Activated B cell treated with CpG ODN at 0.5 μM for 24 hours (primary cell): Measurements from ENCODE around the gene GNB1L. TPM values are rescaled to one million over a fixed set of nuclear protein-coding genes. Genes with fewer than 3 reads are reported as not detected.

Source experiments
- ATAC-seq: fragments of 200-7000 bp; cut with Tn5 transposase; one replicate; pipeline ENCODE4 v1.10.0; 2021; ENCODE audit warnings: low read depth, mild to moderate bottlenecking, moderate library complexity
- CTCF ChIA-PET: fragments of 350-600 bp; sonication (Branson Sonifier 250); formaldehyde crosslinking; loops from one replicate; lab custom pipeline; 2021; ENCODE audit warnings: antibody characterized with exemption; lab: Charles Lee
- POLR2A ChIA-PET: fragments of 350-600 bp; sonication (Branson Sonifier 250); formaldehyde crosslinking; loops from one replicate; lab custom pipeline; 2021; ENCODE audit warnings: antibody characterized with exemption; lab: Charles Lee
- DNase-seq: peaks from one replicate; pipeline ENCODE4 v3.0.0; 2022
- H3K27ac Mint-ChIP-seq: one replicate; pipeline ENCODE4 v1.8.0; 2020; ENCODE audit warnings: mixed read lengths
- H3K27me3 Mint-ChIP-seq: one replicate; pipeline ENCODE4 v1.8.0; 2021; ENCODE audit warnings: mixed read lengths
- H3K36me3 Mint-ChIP-seq: one replicate; pipeline ENCODE4 v1.8.0; 2021; ENCODE audit warnings: low read depth, mixed read lengths
- H3K4me1 Mint-ChIP-seq: one replicate; pipeline ENCODE4 v1.8.0; 2021; ENCODE audit warnings: mixed read lengths
- H3K4me3 Mint-ChIP-seq: one replicate; pipeline ENCODE4 v1.8.0; 2020; ENCODE audit warnings: mild to moderate bottlenecking, mixed read lengths
- H3K9me3 Mint-ChIP-seq: one replicate; pipeline ENCODE4 v1.8.0; 2020; ENCODE audit warnings: mixed read lengths
- CTCF ChIP-seq: fragments of 200-600 bp; IDR thresholded peaks from one replicate; pipeline ENCODE4 v1.8.0; 2022; ENCODE audit warnings: antibody characterized with exemption, mild to moderate bottlenecking
- intact Hi-C: fragments of 100-400 bp; cut with micrococcal nuclease; formaldehyde crosslinking; loops from one replicate; pipeline ENCODE4 v1.15.1; 2024
- total RNA-seq: library from RNA; stranded (reverse); gene quantifications from 2 replicates; pipeline ENCODE4 v1.2.3, GENCODE V29; 2022

The GNB1L gene
- total RNA-seq, 1 donor from 2014 or later: 6.3 TPM

- CTCF ChIA-PET: interaction anchor here (0.9 kb wide), 1 partner anchor 145 kb away, joined by 4 read pairs; no protein-coding TSS in a partner anchor
- intact Hi-C loops: no loop called here
- no peak overlapping the region for H3K27ac Mint-ChIP-seq
Measured at GRCh38 chr22:19764636-19765476, 89.8 kb downstream of the GNB1L start.

GRCh38 chr22:19764299-19764593 lies 90.4 kb downstream of the GNB1L start:
- ATAC-seq (no peak), DNase-seq (no peak)
- Mint-ChIP-seq H3K36me3 (no peaks in the 10 kb centered on the region), H3K27me3 (peaks cover 51% of the 10 kb centered on the region), H3K4me1 (peaks cover 30% of the 10 kb centered on the region), H3K9me3 (no peaks in the 10 kb centered on the region), H3K27ac (no peak overlapping the region), H3K4me3 (no peak overlapping the region)
- CTCF ChIA-PET: interaction anchor here (0.9 kb wide), 1 partner anchor 146 kb away, joined by 4 read pairs; no protein-coding TSS in a partner anchor
- intact Hi-C loops: no loop called here
- no peak for TF ChIP-seq CTCF
- POLR2A ChIA-PET: no interaction called here

More at GRCh38 chr22:19764636-19765476, 89.8 kb downstream of the GNB1L start:
- Mint-ChIP-seq H3K4me3 (no peak overlapping the region), H3K9me3 (no peaks in the 10 kb centered on the region), H3K27me3 (peaks cover 52% of the 10 kb centered on the region), H3K4me1 (peaks cover 25% of the 10 kb centered on the region), H3K36me3 (no peaks in the 10 kb centered on the region)
- no peak for DNase-seq
- POLR2A ChIA-PET: no interaction called here
- no peak for ATAC-seq
- no peak for TF ChIP-seq CTCF

- intact Hi-C loops: no loop called here
- POLR2A ChIA-PET: no interaction called here
- no peak for TF ChIP-seq CTCF
- peaks cover 28% of the 10 kb centered on the region for H3K4me1 Mint-ChIP-seq
- peaks cover 49% of the 10 kb centered on the region for H3K27me3 Mint-ChIP-seq
- ATAC-seq (no peak), DNase-seq (no peak)
- no peaks in the 10 kb centered on the region for H3K9me3 Mint-ChIP-seq
- no peak overlapping the region for H3K27ac Mint-ChIP-seq
- no peak overlapping the region for H3K4me3 Mint-ChIP-seq
- H3K36me3 Mint-ChIP-seq: no peaks in the 10 kb centered on the region
- CTCF ChIA-PET: no interaction called here
Measured at GRCh38 chr22:19763458-19764298, 91.0 kb downstream of the GNB1L start.

GRCh38 chr22:19762568-19763457 lies 91.9 kb downstream of the GNB1L start:
- H3K27me3 Mint-ChIP-seq: peaks cover 42% of the 10 kb centered on the region
- no peaks in the 10 kb centered on the region for H3K9me3 Mint-ChIP-seq

More at GRCh38 chr22:19762568-19763457, 91.9 kb downstream of the GNB1L start:
- ChIA-PET CTCF (no interaction called here), POLR2A (no interaction called here)
- H3K4me3 Mint-ChIP-seq: no peak overlapping the region
- H3K27ac Mint-ChIP-seq: no peak overlapping the region
- intact Hi-C loops: no loop called here
- no peak for TF ChIP-seq CTCF
- no peak for ATAC-seq
- no peak for DNase-seq
- peaks cover 25% of the 10 kb centered on the region for H3K4me1 Mint-ChIP-seq
- no peaks in the 10 kb centered on the region for H3K36me3 Mint-ChIP-seq
